CD14-positive monocyte (primary cell): ENCODE measurements around the gene FAM72B. TPM values are rescaled to one million over a fixed set of nuclear protein-coding genes. Genes with fewer than 3 reads are reported as not detected.
"Not testable (repeated sequence)": the region's sequence is repeated elsewhere in the genome, so short reads cannot be mapped to it uniquely, and the experiment has no call there.

Experiments used
- DNase-seq, 3 donors: peaks; one replicate each; pipeline ENCODE4 v3.0.0-alpha.2; 2011 to 2022
- H2AFZ ChIP-seq: 2 replicates; pipeline ENCODE4 v1.6.0; 2012; ENCODE audit warnings: mild to moderate bottlenecking, low read depth, low read length, inconsistent platforms; ENCODE audit not compliant: insufficient read depth, poor library complexity, severe bottlenecking
- H3K27ac ChIP-seq, 2 donors: 1 replicate in 1 of 2; 2 replicates in 1 of 2; pipeline ENCODE4 v1.5.1; 2012 to 2013; ENCODE audit warnings: low read length in 2 of 2, control low read depth in 1 of 2, inconsistent platforms in 1 of 2, low read depth in 1 of 2, mild to moderate bottlenecking in 1 of 2
- H3K27me3 ChIP-seq, 2 donors: one replicate each; pipeline versions ENCODE4 v1.6.0 to v1.6.1; 2011 to 2013; ENCODE audit warnings: low read length in 2 of 2; ENCODE audit not compliant: control insufficient read depth in 2 of 2, insufficient read depth in 2 of 2
- H3K36me3 ChIP-seq, 2 donors: replicated peaks in 1 of 2; 1 replicate in 1 of 2; 2 replicates in 1 of 2; pipeline versions ENCODE4 v1.5.1 to v1.6.1; 2012 to 2013; ENCODE audit warnings: low read length in 2 of 2, control low read depth in 1 of 2, inconsistent platforms in 1 of 2, mild to moderate bottlenecking in 1 of 2; ENCODE audit not compliant: insufficient read depth in 2 of 2, control insufficient read depth in 1 of 2
- H3K4me1 ChIP-seq, 2 donors: 1 replicate in 1 of 2; 2 replicates in 1 of 2; pipeline versions ENCODE4 v1.5.1 to v1.6.1; 2012 to 2013; ENCODE audit warnings: low read length in 2 of 2, control low read depth in 1 of 2, inconsistent platforms in 1 of 2, mild to moderate bottlenecking in 1 of 2, moderate library complexity in 1 of 2; ENCODE audit not compliant: insufficient read depth in 2 of 2, control insufficient read depth in 1 of 2
- H3K4me2 ChIP-seq: replicated peaks from 2 replicates; pipeline ENCODE3; 2012; ENCODE audit warnings: low read length, moderate library complexity, mild to moderate bottlenecking; ENCODE audit not compliant: poor library complexity, severe bottlenecking; ENCODE audit errors: extremely low read depth
- H3K4me3 ChIP-seq, 3 experiments: fragments of 200-600 bp in 1 of 3; sonication (generic) in 1 of 3; replicated peaks in 1 of 3; 1 replicate in 2 of 3; 2 replicates in 1 of 3; pipeline ENCODE4 v1.5.1; 2011 to 2013; ENCODE audit warnings: low read length in 3 of 3, mild to moderate bottlenecking in 3 of 3, control low read depth in 2 of 3, low read depth in 2 of 3, inconsistent platforms in 1 of 3, moderate library complexity in 1 of 3
- H3K79me2 ChIP-seq: 2 replicates; pipeline ENCODE4 v1.6.0; 2012; ENCODE audit warnings: mild to moderate bottlenecking, control low read depth, inconsistent platforms, low read length, moderate library complexity; ENCODE audit not compliant: insufficient read depth
- H3K9ac ChIP-seq: 2 replicates; pipeline ENCODE4 v1.6.0; 2017; ENCODE audit warnings: low read length, mild to moderate bottlenecking; ENCODE audit not compliant: insufficient read depth, poor library complexity, severe bottlenecking
- H3K9me3 ChIP-seq, 2 donors: replicated peaks in 1 of 2; 1 replicate in 1 of 2; 2 replicates in 1 of 2; pipeline versions ENCODE4 v1.5.1 to v1.6.1; 2012 to 2013; ENCODE audit warnings: low read length in 2 of 2, control low read depth in 1 of 2; ENCODE audit not compliant: control insufficient read depth in 1 of 2, insufficient read depth in 1 of 2
- H4K20me1 ChIP-seq: 2 replicates; pipeline ENCODE4 v1.6.0; 2012; ENCODE audit warnings: mild to moderate bottlenecking, low read length, control low read depth, moderate library complexity; ENCODE audit not compliant: insufficient read depth
- H3K27ac Mint-ChIP-seq, 7 donors: one replicate each; pipeline ENCODE4 v1.8.0; 2020; ENCODE audit warnings: mild to moderate bottlenecking in 7 of 7, mixed read lengths in 7 of 7, moderate library complexity in 6 of 7, inconsistent platforms in 2 of 7
- H3K27me3 Mint-ChIP-seq, 3 donors: one replicate each; pipeline ENCODE4 v1.8.0; 2021 to 2022; ENCODE audit warnings: low read depth in 3 of 3, mild to moderate bottlenecking in 3 of 3, mixed read lengths in 3 of 3, moderate library complexity in 3 of 3, inconsistent platforms in 1 of 3
- H3K36me3 Mint-ChIP-seq, 2 donors: one replicate each; pipeline ENCODE4 v1.8.0; 2020; ENCODE audit warnings: mixed read lengths in 2 of 2, inconsistent platforms in 1 of 2, mild to moderate bottlenecking in 1 of 2
- H3K4me1 Mint-ChIP-seq: one replicate; pipeline ENCODE4 v1.8.0; 2020; ENCODE audit warnings: mild to moderate bottlenecking, mixed read lengths
- H3K4me3 Mint-ChIP-seq, 2 donors: one replicate each; pipeline ENCODE4 v1.8.0; 2020; ENCODE audit warnings: mild to moderate bottlenecking in 2 of 2, mixed read lengths in 2 of 2, moderate library complexity in 1 of 2
- H3K9me3 Mint-ChIP-seq, 7 donors: one replicate each; pipeline ENCODE4 v1.8.0; 2020 to 2022; ENCODE audit warnings: mixed read lengths in 7 of 7, mild to moderate bottlenecking in 6 of 7, moderate library complexity in 6 of 7, inconsistent platforms in 2 of 7
- WGBS: methylation state at CpG from one replicate; pipeline ENCODE4 v1.1.5; 2013; ENCODE audit warnings: missing lambda C conversion rate; ENCODE audit not compliant: insufficient coverage; 5-methylcytosine and 5-hydroxymethylcytosine counted together
- intact Hi-C, 2 donors: fragments of 100-400 bp; cut with micrococcal nuclease; formaldehyde crosslinking; loops; one replicate each; pipeline versions ENCODE4 v1.15.0 to v1.15.1; 2023
- polyA plus RNA-seq, 3 donors: library from polyadenylated mRNA; depleted of rRNA in 1 of 3; unstranded in 2 of 3; stranded (reverse) in 1 of 3; fragments of 300-500 nt in 2 of 3; fragments of >200 nt in 1 of 3; fragmentation: Illumina TruSeq in 2 of 3; gene quantifications; 1 replicate in 2 of 3; 2 replicates in 1 of 3; pipeline ENCODE4 v1.2.3, GENCODE V29; 2012 to 2021

Gene FAM72B
- polyA plus RNA-seq, 3 donors = 0.66 to 2.7 (median 0.73) TPM

DNA sequence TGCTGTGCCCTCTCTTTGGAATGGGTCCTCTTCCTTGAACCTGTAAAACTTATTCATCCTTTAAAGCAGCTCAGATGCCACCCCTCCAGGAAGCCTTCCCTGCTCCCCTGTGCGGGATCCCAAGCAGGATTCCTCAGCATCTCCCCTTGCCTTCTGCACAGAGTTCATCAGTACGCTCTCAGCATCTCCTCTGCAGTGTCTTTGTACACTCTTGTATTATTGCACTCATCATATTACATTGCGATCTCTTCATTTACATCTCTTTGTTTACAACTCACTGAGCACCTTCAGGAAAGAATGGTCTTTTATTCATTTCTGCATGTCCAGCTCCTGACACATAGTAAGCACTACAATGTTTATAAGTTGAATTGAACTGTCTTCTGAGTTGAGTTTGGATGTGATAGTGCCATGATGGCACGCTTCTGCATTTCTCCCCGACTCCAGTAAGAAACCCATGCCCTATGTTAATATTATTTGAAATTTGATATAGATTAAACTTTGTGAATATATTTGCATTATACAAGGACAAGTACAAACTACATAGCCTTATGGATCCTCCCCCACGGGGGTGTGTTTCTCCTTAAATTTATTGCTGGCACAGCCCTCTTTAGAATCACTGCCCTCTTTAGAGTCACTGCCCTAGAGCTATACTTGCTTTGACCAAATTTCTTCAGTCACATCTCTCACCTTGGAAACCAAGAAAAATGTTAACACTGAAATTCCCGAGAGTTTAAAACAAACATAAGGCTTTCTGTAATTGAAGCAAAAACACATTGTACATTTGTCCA, 13.1 kb upstream of the FAM72B start:
- H3K27ac Mint-ChIP-seq, H4K20me1 ChIP-seq, H3K27me3 ChIP-seq, H3K36me3 ChIP-seq, H3K36me3 Mint-ChIP-seq, H3K27me3 Mint-ChIP-seq, H3K4me1 ChIP-seq, H3K4me3 ChIP-seq, H3K27ac ChIP-seq, H3K9ac ChIP-seq, H3K4me3 Mint-ChIP-seq, H3K9me3 Mint-ChIP-seq, H3K4me2 ChIP-seq, H2AFZ ChIP-seq, DNase-seq, intact Hi-C loops, H3K9me3 ChIP-seq: not testable (repeated sequence)
- peaks cover 15% of the 10 kb centered on the region for H3K79me2 ChIP-seq
- H3K4me1 Mint-ChIP-seq = peaks cover 10% of the 10 kb centered on the region
- no CpG with 5 or more reads among the region's 7 CpGs for WGBS

GRCh38 chr1:121192512-121192911, 8.4 kb upstream of the FAM72B start:
- H3K4me1 ChIP-seq, H2AFZ ChIP-seq, H3K27me3 Mint-ChIP-seq, H3K36me3 Mint-ChIP-seq, H3K27me3 ChIP-seq, H3K9ac ChIP-seq, H3K9me3 ChIP-seq, H3K4me2 ChIP-seq, intact Hi-C loops, H3K4me1 Mint-ChIP-seq, DNase-seq, H3K27ac Mint-ChIP-seq, H4K20me1 ChIP-seq, H3K4me3 Mint-ChIP-seq, H3K9me3 Mint-ChIP-seq, H3K27ac ChIP-seq, H3K4me3 ChIP-seq, H3K36me3 ChIP-seq: not testable (repeated sequence)
- H3K79me2 ChIP-seq = peaks cover 20% of the 10 kb centered on the region
- no CpG with 5 or more reads among the region's 2 CpGs for WGBS

DNA sequence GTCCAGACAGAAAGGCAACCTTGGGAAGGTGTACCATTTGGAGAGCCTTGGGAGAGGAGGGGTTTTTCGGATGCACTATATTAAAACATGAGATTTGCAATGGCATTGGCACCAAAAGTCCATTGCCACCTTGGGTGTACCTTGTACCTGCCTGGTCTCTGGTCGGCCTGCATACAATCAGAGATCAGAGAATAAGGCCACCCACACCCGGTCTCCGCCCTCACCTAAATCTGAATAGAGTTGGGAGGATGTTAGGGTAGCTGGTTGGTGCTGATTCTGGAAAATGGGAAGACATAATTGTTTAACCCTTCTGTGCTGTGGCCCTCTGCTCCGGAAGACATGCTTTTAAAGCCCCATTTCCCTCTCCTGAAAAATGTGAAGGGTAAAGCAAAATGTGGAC, 3.8 kb upstream of the FAM72B start:
- H3K9me3 Mint-ChIP-seq, H4K20me1 ChIP-seq, H3K27ac ChIP-seq, DNase-seq, H3K4me1 Mint-ChIP-seq, H3K4me2 ChIP-seq, H3K36me3 Mint-ChIP-seq, H3K4me1 ChIP-seq, H3K9me3 ChIP-seq, H3K9ac ChIP-seq, intact Hi-C loops, H3K27me3 Mint-ChIP-seq, H2AFZ ChIP-seq, H3K36me3 ChIP-seq, H3K27me3 ChIP-seq: not testable (repeated sequence)
- no CpG with 5 or more reads among the region's 5 CpGs for WGBS
- Mint-ChIP-seq H3K4me3 (peak overlapping the region; percentile 41 to 59), H3K27ac (peak overlapping the region in 1 of 7 donors; percentile 54)
- H3K4me3 ChIP-seq = peak overlapping the region in 1 of 3 experiments; percentile 28
- peaks cover 16% of the 10 kb centered on the region for H3K79me2 ChIP-seq

DNA sequence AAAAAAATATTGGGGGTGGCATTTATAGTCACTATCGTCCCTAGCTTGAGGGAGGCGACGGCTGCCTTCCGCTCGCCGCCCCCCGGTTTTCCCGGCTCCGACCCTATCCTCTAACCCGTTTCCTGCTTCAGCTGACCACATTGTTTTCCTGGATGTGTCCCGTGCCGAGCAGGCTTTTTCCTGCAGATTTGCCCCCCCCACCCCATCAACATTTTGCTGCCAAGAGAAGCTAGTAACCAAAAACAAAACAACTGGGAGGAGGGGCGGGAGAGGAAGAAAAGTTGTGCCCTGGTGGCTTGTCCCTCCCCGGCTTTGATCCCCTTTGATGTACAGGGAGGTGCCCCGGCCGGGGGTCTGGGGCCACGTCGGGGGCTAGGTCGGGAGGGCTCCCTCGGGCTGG, 2.1 kb upstream of the FAM72B start:
- H3K4me1 ChIP-seq, H3K9me3 ChIP-seq, H3K27me3 ChIP-seq, DNase-seq, intact Hi-C loops, H3K4me1 Mint-ChIP-seq, H2AFZ ChIP-seq, H3K9me3 Mint-ChIP-seq, H3K9ac ChIP-seq, H3K36me3 ChIP-seq, H4K20me1 ChIP-seq, H3K36me3 Mint-ChIP-seq, H3K27me3 Mint-ChIP-seq, H3K27ac ChIP-seq, H3K4me2 ChIP-seq: not testable (repeated sequence)
- WGBS = no CpG with 5 or more reads among the region's 20 CpGs
- peak overlapping the region; percentile 86 to 90 for H3K4me3 Mint-ChIP-seq
- H3K27ac Mint-ChIP-seq = peak overlapping the region in 6 of 7 donors; percentile 50 to 86 (median 81)
- peaks cover 11% of the 10 kb centered on the region for H3K79me2 ChIP-seq
- H3K4me3 ChIP-seq = peak overlapping the region in 2 of 3 experiments; percentile 27 to 30
